ENCODE results near the gene DTNA. TPM values are rescaled to one million over a fixed set of nuclear protein-coding genes. Genes with fewer than 3 reads are reported as not detected.

The DTNA gene
- total RNA-seq, 1 experiment from 2014 or later = 0.77 TPM

- Histone ChIP-seq H3K27ac (ENCODE audit: low read length) (no peak overlapping the region), H3K4me3 (ENCODE audit: low read depth in 2 of 2, low read length in 2 of 2) (no peak overlapping the region), H3K4me1 (ENCODE audit: control insufficient read depth, insufficient read depth, low read length) (no peaks in the 10 kb centered on the region), H3K9me3 (ENCODE audit: control insufficient read depth, insufficient read depth, low read depth, low read length) (no peaks in the 10 kb centered on the region), H3K27me3 (ENCODE audit: control insufficient read depth, insufficient read depth, low read length) (peaks cover 2% of the 10 kb centered on the region; the same call in 1 of the 2 replicates), H3K36me3 (ENCODE audit: control insufficient read depth, insufficient read depth, low read length) (no peaks in the 10 kb centered on the region)
- ATAC-seq (no peak), DNase-seq (ENCODE audit: low read depth, low spot score) (no peak)
- ChIA-PET CTCF (no interaction called here), POLR2A (no interaction called here)
- no peak for TF ChIP-seq SIN3A (IDR thresholded peaks at IDR 0.05; ENCODE audit: borderline replicate concordance, insufficient read depth, low read depth, low read length)
- TF ChIP-seq CTCF (IDR thresholded peaks at IDR 0.05) = no peak
- TF ChIP-seq POLR2AphosphoS5 (IDR thresholded peaks at IDR 0.05; ENCODE audit: low read depth, low read length) = no peak
- TF ChIP-seq, protein P1, sequence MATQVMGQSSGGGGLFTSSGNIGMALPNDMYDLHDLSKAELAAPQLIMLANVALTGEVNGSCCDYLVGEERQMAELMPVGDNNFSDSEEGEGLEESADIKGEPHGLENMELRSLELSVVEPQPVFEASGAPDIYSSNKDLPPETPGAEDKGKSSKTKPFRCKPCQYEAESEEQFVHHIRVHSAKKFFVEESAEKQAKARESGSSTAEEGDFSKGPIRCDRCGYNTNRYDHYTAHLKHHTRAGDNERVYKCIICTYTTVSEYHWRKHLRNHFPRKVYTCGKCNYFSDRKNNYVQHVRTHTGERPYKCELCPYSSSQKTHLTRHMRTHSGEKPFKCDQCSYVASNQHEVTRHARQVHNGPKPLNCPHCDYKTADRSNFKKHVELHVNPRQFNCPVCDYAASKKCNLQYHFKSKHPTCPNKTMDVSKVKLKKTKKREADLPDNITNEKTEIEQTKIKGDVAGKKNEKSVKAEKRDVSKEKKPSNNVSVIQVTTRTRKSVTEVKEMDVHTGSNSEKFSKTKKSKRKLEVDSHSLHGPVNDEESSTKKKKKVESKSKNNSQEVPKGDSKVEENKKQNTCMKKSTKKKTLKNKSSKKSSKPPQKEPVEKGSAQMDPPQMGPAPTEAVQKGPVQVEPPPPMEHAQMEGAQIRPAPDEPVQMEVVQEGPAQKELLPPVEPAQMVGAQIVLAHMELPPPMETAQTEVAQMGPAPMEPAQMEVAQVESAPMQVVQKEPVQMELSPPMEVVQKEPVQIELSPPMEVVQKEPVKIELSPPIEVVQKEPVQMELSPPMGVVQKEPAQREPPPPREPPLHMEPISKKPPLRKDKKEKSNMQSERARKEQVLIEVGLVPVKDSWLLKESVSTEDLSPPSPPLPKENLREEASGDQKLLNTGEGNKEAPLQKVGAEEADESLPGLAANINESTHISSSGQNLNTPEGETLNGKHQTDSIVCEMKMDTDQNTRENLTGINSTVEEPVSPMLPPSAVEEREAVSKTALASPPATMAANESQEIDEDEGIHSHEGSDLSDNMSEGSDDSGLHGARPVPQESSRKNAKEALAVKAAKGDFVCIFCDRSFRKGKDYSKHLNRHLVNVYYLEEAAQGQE (IDR thresholded peaks at IDR 0.05; ENCODE audit: insufficient read depth in 1 of 2, low read depth in 2 of 2, low read length in 1 of 2) = no peak
- no peak for TF ChIP-seq TCF7L2 (IDR thresholded peaks at IDR 0.05; ENCODE audit: low read depth, low read length)
- no TSS peak for BruUV-seq (replicated peaks)
- in situ Hi-C loops (cut with HindIII; ENCODE audit: low pct_unique_long_range_greater_than_20kb, low sequenced_read_pairs) (no loop called here), intact Hi-C loops (cut with micrococcal nuclease; ENCODE audit: unreplicated experiment) (no loop called here)
Observed at GRCh38 chr18:34818064-34818463, 108.0 kb downstream of the DTNA start.

- CTCF ChIA-PET = no interaction called here
- intact Hi-C loops (cut with micrococcal nuclease; ENCODE audit: unreplicated experiment) = no loop called here
- H3K36me3 ChIP-seq (ENCODE audit: control insufficient read depth, insufficient read depth, low read length) = no peaks in the 10 kb centered on the region
- POLR2A ChIA-PET = no interaction called here
- H3K27me3 ChIP-seq (ENCODE audit: control insufficient read depth, insufficient read depth, low read length) = peaks cover 2% of the 10 kb centered on the region; the same call in 1 of the 2 replicates
- no peak overlapping the region for H3K27ac ChIP-seq (ENCODE audit: low read length)
- TF ChIP-seq TCF7L2 (IDR thresholded peaks at IDR 0.05; ENCODE audit: low read depth, low read length) (no peak), SIN3A (IDR thresholded peaks at IDR 0.05; ENCODE audit: borderline replicate concordance, insufficient read depth, low read depth, low read length) (no peak), POLR2AphosphoS5 (IDR thresholded peaks at IDR 0.05; ENCODE audit: low read depth, low read length) (no peak), CTCF (IDR thresholded peaks at IDR 0.05) (no peak)
- TF ChIP-seq, protein P1 (IDR thresholded peaks at IDR 0.05; ENCODE audit: insufficient read depth in 1 of 2, low read depth in 2 of 2, low read length in 1 of 2) = no peak
- no peaks in the 10 kb centered on the region for H3K9me3 ChIP-seq (ENCODE audit: control insufficient read depth, insufficient read depth, low read depth, low read length)
- ATAC-seq (no peak), DNase-seq (ENCODE audit: low read depth, low spot score) (no peak)
- no peak overlapping the region for H3K4me3 ChIP-seq (ENCODE audit: low read depth in 2 of 2, low read length in 2 of 2)
- no peaks in the 10 kb centered on the region for H3K4me1 ChIP-seq (ENCODE audit: control insufficient read depth, insufficient read depth, low read length)
- in situ Hi-C loops (cut with HindIII; ENCODE audit: low pct_unique_long_range_greater_than_20kb, low sequenced_read_pairs) = no loop called here
- BruUV-seq (replicated peaks) = no TSS peak
Observed at GRCh38 chr18:34820360-34821065, 110.4 kb downstream of the DTNA start.

Measured in Panc1 (cell line).